HG02610 (cell line): Measurements from ENCODE around the gene RGS4.

Source experiments
- ATAC-seq: cut with Tn5 transposase; IDR thresholded peaks from one replicate; pipeline ENCODE4 v1.9.1; 2021; ENCODE audit warnings: mild to moderate bottlenecking, moderate library complexity; ENCODE audit not compliant: unreplicated experiment

Gene RGS4

DNA sequence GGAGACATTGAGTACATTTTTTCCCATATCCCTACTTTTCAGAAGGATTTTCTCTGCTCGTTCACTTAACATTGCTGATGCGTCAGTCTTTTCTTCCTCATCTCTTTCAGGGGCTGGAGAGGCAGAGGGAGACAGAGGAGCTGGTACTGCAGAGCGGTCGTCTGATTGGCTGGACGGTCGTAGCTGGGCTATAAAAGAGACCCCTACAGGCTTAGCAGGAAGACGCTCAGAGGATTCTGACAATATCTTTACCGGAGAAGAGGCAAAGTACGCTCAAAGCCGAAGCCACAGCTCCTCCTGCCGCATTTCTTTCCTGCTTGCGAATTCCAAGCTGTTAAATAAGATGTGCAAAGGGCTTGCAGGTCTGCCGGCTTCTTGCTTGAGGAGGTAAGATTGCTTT, at the start of gene RGS4:
RGS4 (plus strand) TSS at position 220 of the 400 bp plus-strand sequence; CDS start at position 344, 124 bp downstream.
- no peak for ATAC-seq

DNA sequence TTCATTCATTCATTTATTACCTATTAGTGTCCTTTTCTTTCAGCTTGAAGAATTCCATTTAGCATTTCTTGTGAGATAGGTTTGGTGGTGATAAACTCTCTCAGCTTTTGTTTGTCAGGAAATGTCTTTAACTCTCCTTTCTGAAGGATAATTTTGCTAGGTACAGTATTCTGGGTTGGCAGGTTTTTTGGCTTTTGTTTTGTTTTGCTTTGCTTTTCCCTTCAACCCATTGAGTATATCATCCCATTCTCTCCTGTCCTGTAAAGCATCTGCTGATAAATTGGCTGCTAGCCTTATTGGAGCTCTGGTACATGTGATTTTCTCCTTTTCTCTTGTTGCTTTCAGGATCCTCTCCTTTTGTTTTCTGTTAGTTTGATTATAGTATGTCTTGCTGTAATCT, 47.0 kb upstream of the RGS4 start:
- ATAC-seq, result no peak

DNA sequence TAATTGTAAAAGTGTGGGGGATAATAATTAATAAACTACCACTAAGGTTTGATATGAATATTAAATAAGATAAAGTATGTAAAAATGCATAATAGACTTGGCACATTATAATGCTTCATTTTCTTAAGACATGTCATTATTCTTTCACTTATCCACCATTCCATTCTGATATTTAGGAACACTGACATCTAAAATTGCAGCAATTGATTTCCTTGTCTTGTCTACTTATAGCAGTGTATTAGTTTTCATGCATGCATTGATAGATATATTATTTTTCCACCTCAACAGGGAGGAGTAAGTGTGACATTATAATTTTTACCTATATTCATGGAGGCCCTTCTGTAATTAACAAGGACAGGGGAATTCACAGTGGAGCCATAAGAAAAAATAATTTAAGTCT, 41.6 kb upstream of the RGS4 start:
- no peak for ATAC-seq

DNA sequence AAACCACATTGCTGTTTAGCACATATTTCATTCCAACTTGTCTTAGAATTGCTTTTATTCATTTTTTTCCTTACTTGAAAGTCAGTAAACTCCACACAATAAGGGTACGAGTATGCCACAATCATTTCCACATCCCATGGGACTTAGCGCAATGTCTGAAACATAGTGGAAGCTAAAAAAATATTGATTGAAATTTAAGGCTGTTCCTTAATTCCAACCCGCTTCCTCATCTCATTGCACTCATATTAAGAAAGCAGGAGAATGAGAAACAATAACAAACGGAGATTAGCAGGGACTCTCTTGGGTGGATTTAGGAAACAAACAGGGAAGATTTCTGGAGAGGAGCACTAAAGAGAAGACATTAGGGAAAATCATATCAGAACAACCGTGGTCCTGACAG, 39.3 kb upstream of the RGS4 start:
- ATAC-seq, result no peak

DNA sequence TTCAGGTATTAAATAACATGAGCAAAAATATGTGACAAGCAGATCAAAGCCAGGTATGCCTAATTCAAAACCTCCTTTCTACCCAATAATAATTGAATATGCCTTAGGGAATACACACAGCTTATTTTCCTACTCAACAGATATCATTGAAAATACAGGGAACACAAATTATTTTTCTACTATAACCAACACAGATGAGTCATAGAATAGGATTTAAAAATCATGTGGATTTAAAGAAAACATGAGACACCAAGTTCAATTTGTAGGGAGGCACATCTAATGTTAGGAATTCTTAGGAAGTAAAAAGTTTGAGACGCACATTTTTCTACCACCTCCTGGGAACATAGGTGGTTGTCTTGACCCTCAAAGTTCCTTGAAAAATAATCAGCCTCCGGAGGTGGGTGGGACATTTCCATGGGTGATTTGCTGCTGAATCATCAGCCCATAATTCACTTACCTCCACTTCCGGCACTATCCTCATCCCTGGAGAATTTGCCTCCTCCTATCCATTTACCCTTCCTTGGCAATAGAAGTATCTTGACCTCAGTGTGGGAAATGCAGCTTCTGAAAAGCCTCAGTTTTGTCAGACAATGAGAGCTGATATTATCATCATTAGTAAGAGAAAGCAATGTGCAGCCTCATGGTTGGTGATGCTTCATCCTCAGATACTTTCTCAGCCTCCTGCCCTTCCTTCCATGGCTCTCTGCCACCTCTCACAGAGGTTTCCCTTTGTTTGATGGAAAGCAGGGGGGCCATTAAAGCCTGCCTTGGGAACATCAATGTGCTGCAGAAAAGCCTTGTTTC, 33.5 kb upstream of the RGS4 start:
- ATAC-seq, result no peak

DNA sequence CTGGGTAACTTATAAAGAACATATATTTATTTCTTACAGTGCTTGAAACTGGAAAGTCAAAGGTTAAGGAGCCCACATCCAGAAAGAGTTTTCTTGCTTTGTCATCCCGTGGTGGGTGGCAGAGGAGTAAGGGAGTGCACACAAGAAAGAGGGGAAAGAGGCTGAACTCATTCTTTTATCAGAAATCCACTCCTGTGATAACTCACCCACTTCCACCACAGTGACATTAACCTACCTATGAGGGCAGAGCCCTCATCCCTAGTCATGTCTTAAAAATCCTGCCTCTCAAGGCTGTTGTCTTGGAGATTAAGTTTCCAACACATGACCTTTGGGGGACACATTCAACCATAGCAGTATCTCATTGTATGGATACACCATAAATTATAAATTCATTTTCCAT, 32.5 kb upstream of the RGS4 start:
- ATAC-seq, result no peak

DNA sequence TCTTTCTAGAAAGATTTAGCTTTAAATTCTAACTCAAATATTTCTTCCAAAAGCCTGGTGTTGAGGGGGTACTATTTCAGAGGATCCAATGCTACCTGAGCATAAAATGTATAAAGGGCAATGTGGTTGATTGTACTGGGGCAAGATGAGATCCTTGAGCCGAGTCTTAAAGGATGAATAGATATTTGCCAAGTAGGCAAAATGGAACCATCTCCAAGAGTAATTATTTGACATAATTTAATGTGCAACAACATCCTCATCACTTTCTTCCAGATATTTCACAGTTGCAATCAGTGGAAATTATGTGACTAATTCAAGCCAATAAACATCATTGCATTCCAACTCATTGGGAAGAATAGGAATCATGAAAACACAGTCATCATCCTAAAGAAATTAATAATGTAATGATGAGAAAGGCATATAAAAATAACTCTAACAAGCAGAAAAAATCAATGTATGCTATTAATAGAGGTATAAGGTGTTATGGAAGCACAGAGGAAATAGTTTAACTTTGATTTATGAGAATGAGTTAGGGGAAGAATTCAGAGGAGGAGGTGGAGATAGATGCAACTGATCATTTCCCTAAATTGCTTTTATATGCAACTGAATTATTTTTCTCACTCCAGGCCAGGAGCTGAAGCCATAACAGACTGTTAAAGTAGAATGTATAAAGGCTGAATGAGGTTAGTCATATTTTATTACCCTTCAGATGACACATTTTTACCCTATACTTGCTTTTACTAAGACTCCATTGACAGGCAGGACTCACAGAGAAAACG, 30.0 kb upstream of the RGS4 start:
- no peak for ATAC-seq

DNA sequence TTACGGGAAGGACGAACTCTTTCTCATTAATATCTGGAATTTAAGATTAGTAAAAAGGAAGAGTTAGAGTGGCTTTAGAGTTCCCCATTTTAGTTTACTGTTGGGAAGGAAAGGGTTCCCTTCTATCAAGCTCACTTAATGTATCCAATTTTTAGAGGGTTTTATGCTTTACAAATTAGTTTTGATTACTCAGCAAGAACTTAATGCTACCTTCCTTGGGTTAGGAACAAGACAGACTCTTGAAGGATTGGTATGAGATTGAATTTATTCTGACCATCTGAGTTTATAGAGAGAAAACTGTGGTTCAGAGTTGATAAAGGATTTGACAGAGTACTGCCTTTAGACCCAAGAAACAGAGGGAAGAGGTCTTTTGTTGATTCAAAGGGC, 29.5 kb upstream of the RGS4 start:
- ATAC-seq, result no peak

DNA sequence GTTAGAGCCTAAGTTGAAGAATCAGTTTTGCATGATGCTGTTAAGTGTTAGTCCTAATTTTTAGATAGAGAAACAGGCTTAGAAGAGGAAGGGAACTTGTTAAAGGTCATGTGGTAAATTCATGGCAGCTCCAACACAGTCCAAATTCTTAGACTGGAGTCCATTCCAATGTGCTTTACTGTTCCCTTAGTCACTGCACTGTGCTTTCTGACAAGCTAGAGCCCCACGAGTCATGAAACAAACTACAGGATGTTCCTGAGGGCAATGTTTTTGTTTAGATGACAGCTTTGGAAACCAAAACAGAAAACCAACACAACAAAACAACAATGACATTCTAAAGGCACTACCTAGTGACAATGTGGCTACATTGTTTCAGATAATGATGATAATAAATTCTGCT, 23.1 kb upstream of the RGS4 start:
- no peak for ATAC-seq

DNA sequence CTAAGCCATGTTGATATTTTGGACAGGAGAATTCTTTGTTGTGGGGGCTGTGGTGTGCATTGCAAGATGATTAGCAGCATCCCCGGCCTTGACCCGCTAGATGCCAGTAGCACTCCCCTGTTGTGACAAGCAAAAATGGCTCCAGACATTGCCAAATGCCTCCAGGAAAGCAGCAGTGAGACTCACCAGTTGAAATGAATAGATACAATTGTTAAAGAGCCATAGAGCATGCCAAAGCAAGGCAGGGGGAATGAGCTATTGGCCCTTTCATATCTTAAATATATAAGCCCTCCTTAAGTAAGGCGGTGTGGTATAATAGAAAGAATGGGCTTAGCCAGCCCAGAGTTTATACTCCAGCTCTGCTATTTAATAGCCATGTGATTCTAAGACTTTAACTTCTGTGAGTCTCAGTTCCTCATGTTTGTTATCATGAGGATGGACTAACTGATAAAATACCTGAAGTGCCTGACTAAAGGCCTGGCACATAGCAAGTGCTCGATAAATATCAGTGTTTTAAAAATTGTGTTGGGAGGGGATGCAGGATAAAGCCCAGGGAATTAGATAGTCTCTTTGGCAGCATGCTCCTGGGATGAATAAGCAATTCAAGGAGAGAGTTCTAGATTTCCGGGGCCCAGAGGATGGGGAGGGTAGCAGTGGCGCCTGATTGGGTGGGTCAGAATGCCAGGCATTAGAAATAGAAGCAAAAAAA, 21.1 kb upstream of the RGS4 start:
- ATAC-seq, result no peak

DNA sequence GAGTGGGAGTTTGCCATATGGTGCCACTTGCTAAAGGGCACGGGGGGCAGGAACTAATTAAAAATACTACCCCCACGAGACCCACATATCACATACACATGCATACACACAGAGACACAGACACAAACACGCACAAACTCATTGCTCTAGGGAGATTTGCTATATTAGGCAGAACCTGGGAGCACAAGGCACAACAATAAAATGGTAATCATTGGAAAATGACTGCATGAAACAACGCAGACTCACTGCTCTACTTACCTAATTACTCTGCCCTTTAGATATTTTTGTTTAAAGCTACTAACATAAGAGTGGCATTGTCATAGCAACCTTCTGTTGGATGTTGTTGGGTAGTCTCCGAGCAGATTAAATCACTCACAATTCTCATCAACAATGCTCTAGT, 20.3 kb upstream of the RGS4 start:
- no peak for ATAC-seq

DNA sequence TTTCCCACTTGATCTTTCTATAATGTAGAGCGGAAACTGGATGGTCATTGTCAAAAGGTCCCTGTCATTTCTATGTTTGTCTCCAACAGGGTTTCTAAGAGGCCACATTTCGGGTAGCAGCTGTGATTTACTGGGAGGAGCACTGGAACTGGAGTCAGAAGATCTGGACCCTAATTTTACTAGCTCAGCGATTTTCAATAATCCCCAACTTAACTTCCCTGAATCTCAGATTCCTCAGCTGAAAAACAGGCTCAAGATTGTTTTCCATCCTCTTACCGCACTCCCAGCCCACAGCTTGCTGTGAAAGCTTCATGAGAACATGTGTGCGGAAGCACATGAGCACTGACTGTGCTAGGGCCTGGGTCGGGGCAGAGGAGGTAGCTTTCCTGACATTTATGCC, 19.9 kb upstream of the RGS4 start:
- no peak for ATAC-seq

DNA sequence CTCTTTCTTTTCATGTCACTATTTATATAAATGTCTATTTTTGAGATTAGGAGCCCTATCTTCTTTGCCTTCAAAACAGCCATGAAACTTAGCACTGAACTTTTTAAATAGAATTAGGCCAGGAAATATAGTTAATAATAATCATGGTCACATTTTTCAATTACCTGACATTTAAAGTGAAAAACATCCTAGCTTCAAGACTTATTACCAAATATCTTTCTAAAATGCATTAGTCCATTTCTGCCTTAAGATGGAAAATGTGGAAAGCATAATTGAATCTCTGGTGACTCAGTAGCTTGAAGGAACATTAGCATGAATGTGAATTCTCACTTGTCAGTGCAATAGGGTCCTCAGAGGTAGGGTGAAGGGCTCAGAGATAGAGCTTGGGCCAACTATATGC, 18.7 kb upstream of the RGS4 start:
- no peak for ATAC-seq

DNA sequence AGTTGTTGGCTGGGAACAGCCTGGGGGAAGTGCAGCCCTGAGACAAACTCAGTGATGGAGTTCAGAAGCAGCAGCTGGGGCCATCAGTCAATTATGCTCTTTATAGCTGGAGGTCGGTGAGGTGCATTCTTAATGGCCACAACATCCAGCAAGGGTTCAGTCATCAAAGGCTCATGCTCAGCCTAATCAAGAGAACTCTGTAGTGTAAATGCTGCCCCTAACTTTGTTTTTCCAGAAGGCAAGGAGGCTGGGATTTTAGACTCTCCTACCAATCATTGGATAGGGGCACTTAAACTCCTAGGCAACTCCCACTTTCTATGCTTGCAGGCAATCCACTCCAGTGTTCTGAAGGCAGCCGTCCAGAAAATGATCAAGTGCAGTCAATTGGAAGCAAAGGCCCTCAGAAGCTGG, 15.0 kb upstream of the RGS4 start:
- ATAC-seq, result no peak

DNA sequence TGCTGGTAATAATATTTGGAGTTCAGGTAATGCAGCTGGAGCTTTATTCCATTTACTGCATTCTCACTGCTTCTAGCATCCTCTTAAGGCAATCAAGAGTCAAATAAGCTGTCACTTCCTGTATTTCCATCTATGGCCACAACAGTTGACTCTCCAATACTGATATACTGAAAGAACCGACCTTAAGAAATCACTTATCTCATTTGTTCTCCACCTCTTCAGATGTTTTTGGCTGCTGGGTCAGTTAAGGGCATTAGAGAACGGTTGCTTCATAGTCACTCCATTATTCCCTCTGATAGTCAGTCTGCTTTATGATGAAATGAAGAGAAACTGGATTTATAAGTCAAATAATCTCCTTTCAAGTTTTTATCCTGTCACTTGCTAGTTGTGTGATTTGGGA, 14.2 kb upstream of the RGS4 start:
- ATAC-seq, result no peak

DNA sequence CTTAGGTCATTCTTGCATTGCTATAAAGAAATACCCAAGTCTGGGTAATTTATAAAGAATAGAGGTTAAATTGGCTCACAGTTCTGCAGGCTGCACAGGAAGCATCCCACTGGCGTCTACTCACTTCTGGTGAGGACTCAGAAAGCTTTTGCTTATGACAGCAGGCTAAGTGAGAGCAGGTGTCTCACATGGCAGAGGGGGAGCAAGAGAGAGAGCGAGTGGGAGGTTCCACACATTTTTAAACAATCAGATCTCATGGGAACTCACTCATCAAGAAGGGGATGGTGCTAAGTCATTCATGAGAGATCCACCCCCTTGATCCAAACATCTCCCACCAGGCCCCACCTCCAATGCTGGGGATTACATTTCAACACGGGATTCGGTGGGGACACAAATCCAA, 13.6 kb upstream of the RGS4 start:
- no peak for ATAC-seq

DNA sequence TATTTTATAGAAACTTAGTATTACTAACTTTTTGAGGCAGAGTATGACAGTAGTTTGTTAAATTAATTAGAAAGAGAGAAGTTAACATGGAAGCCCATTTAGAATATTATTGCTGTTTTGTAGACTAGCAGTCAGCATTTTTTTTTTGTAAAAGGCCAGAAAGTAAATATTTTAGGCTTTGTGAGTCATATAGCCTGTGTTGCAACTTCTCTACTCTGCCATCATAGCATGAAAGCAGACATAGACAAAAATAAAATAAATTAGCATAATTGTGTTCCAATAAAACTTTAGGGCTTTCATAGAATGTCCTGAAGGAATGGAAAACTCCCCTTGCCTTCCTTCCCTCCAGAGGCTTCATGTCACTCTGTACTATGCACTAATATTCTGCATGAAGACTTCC, 12.3 kb upstream of the RGS4 start:
- ATAC-seq, result no peak

DNA sequence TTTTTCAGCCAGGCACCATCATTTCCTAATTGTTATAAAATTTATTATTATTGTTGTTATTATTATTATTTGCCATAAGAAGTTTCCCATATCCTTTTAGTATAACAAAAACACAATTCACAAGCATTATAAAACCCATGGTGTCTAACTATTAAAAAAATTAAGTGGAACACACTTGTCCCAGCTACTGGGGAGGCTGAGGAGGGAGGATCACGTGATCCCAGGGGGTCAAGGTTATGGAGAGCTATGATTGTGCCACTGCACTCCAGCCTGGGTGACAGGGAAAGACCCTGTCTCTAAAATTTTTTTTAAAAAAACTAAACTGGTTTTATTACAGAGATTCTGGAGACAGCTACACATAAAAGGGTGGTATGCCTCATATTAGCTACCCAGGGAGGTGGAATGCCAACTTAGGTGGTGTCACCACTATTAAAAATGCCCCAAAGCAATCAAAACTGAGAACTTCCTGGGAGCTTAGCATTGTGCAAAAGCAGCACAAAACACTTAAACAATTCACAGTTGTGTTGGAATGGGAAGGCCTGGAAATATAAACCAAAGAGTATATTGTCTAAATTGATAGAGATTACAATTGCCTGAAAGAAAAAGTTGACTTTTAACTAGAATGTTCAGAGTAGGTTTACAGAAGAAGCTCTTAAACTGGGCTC, 8.7 kb upstream of the RGS4 start:
- ATAC-seq, result no peak

DNA sequence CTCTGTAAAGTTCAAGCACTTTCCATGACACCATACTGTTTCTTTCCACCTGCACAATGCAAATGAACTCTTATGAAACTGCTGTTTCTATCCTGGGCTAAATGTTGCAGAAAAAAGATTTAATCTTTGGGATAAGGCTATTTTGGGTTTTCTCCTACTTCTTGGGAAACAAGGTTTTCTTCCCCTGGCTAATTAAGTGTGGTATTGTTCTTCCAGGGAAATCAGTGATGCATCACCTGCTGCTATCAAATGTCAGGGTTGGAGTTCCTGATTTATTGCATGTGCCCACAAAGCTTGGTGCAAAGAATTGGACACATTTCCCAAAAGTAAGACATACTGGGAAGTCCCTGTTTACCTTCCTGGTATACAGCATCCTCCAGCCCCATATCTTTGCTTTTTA, 6.0 kb upstream of the RGS4 start:
- no peak for ATAC-seq

DNA sequence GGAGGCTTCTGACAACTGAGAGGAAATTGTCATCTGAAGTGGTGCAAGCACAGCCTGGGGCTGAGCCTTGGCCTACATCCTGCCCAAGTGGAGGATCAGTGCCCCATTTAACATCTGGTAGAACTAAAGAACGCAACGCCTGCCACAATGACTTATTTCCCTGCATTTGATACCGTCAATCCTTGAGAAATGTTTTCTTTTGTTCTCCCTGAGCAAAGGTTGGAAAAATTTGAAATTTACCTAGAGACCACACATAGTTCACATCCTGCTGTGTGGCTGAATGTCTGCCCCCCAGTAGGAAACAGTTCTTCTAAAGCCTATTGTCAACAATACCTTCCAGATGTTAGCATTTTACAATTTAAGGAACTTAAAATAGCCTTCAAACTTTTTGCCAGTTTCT, 5.6 kb upstream of the RGS4 start:
- ATAC-seq, result no peak

DNA sequence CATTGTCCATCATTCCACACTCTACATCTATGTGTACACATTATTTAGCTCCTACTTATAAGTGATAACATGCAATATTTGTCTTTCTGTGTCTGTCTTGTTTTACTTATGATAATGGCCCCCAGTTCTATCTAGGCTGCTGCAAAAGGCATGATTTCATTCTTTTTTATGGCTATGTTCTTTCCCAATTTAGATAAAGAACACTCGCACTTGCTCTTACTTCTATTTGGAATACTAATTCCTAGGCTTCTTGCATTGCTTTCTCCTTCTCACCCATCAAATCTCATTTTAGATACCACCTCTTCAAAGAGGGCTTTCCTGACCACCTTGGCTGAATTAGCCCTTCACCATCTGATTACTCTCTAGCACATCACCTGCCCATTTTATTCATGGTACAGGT, 3.0 kb upstream of the RGS4 start:
- ATAC-seq, result no peak
